Body of pancreas (tissue), 4 donors: ENCODE measurements around the gene NIPAL3.

ENCODE experiments used
- CTCF ChIP-seq, 7 experiments: fragments of 450-650 bp in 4 of 7; fragments of 200-600 bp in 3 of 7; sonication (generic) in 3 of 7; IDR thresholded peaks; one replicate each; pipeline ENCODE4 v1.5.1; 2016 to 2019; ENCODE audit warnings: antibody characterized with exemption in 7 of 7
- POLR2A ChIP-seq, 3 donors: fragments of 450-650 bp; IDR thresholded peaks; one replicate each; pipeline ENCODE4 v1.6.1; 2016; ENCODE audit warnings: antibody characterized with exemption in 3 of 3, mild to moderate bottlenecking in 2 of 3

- TF ChIP-seq CTCF (IDR thresholded peaks at IDR 0.05) (no peak), POLR2A (IDR thresholded peaks at IDR 0.05) (no peak)
These were observed 57.1 kb downstream of the NIPAL3 start for GRCh38 chr1:24472527-24473251.
